GM15510 (cell line): Measurements from ENCODE around the gene DUSP12.

Experiments used
- POLR2A ChIP-seq: IDR thresholded peaks from 3 replicates; pipeline ENCODE4 v1.6.1; 2011; ENCODE audit warnings: borderline replicate concordance; ENCODE audit not compliant: insufficient read length; ENCODE audit errors: extremely low read depth

Gene DUSP12

GRCh38 chr1:161739865-161740566, 9.6 kb upstream of the DUSP12 start:
- TF ChIP-seq POLR2A, result no peak

DNA sequence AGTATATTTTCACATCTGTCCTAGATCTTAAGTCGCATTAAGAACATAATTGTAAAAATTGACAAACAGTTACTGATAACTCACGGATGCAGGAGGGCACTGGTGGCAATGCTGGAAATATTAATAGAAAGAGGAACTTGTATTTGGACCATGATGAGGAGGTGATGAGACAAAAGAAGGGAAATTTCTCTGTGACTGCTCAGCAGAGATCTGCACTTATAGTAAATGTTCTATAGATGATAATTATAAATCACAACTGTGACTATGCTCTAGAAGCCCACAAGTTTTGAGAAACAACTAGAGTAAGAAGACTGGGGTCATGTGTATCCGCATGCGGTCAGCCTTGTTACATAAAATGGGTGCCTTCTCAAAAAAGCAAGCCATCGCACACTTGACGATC, 8.7 kb upstream of the DUSP12 start:
- TF ChIP-seq POLR2A, result no peak

DNA sequence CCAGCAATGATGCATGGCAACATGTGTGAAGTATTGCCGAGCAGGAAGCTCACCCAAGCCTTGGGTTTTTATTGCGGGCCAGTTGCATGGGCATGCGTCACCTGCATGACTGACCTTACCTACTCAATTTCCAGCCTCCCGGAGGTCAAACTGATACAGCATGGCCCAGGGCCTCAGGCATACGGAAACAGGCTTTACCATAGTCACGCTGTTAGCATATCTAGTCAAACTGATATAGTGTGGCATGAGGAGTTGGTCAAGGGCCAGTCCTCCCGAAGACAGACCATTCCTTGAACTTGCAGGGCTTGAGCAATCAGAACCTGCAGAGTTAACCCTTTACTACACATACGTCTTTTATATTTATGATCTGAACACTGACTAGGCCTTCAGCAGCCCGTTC, 6.4 kb upstream of the DUSP12 start:
- TF ChIP-seq POLR2A, result no peak

GRCh38 chr1:161747801-161748200, 1.8 kb upstream of the DUSP12 start:
- TF ChIP-seq POLR2A, result no peak

- no peak for TF ChIP-seq POLR2A
Observed at GRCh38 chr1:161763522-161764098, 14.0 kb downstream of the DUSP12 start.

GRCh38 chr1:161766102-161766981, 16.8 kb downstream of the DUSP12 start, which contains the start of gene ATF6:
Gene ATF6, plus strand, starts transcription at chr1:161766320. Its CDS starts 41 bp downstream, at chr1:161766361.
- TF ChIP-seq POLR2A, result peak; percentile 63

- no peak for TF ChIP-seq POLR2A
Observed at GRCh38 chr1:161768461-161768860, 18.9 kb downstream of the DUSP12 start.

- no peak for TF ChIP-seq POLR2A
Observed at GRCh38 chr1:161768986-161769672, 19.5 kb downstream of the DUSP12 start.

DNA sequence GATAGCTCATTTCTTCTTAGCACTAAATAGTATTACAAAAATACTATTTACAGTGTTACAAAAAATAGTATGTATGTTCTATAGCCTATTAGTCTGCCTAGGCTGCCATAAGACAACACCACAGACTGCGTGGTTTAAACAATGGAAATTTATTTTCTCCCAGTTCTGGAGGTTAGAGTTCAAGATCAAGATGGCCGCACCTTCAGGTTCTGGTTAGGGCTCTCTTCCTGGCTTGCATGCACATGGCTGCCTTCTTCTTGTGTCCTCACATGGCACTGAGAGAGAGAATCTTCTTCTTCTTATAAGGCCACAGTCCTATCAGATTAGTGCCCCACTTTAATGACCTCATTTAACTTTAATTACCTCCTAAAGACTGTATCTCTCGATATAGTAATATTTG, 20.7 kb downstream of the DUSP12 start:
- no peak for TF ChIP-seq POLR2A

GRCh38 chr1:161771161-161771560, 21.6 kb downstream of the DUSP12 start:
- no peak for TF ChIP-seq POLR2A

DNA sequence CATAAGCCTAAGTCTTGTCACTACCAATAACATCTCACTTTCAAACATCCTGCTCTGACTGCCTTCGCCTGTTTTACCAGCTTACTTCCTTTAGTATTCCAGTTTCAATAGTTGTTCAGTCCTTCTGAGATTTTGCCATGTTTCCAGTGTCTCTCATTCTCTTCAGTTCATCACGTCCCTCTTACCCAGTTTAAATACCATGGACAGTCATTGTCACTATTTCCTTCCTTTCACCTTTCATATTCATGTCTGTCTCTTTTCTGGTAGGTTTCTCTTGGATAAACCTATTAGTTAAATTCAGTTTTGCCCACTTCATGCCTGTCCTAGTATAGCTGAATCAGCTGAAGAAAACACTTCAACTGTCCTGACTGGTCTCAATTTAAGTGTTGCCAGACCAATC, 22.4 kb downstream of the DUSP12 start:
- no peak for TF ChIP-seq POLR2A

DNA sequence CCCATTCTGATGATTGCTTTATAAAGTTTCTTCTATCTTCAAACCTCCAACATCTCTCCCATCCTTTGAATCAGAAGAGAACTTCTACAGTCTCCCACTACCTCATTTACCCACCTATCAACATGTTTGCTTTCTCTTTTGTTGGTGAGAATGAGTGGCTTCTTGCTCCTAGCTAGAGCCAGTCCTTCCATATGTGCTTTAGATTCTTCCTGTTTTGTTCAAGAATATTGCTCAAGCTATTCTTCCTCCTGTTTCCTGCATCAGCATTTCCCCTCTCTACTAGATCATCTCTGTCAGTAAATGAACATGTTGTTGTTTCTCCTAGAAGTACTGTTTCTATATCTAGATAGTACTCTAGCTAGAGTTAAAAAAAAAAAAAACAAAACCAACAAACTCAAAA, 22.8 kb downstream of the DUSP12 start:
- TF ChIP-seq POLR2A, result no peak

- TF ChIP-seq POLR2A, result no peak
Observed at GRCh38 chr1:161773791-161774190, 24.2 kb downstream of the DUSP12 start.

- no peak for TF ChIP-seq POLR2A
Observed at GRCh38 chr1:161777261-161777660, 27.7 kb downstream of the DUSP12 start.

GRCh38 chr1:161778522-161778921, 28.9 kb downstream of the DUSP12 start:
- TF ChIP-seq POLR2A, result no peak
